HepG2 (cell line): ENCODE data around the gene LHFPL2. TPM values are rescaled to one million over a fixed set of nuclear protein-coding genes. Genes with fewer than 3 reads are reported as not detected.

Experiments
- ATAC-seq: fragments of 200-7000 bp; cut with Tn5 transposase; 3 replicates; pipeline ENCODE4 v1.9.1; 2020; ENCODE audit warnings: mild to moderate bottlenecking, moderate library complexity
- BruUV-seq: library from RNA; stranded (reverse); fragments of 400-500 nt; replicated peaks from 2 replicates; lab custom pipeline; 2021; lab: Mats Ljungman, UMichigan
- CTCF ChIA-PET: fragments of 300-600 bp; formaldehyde crosslinking; extraction: SDS; loops from one replicate; lab custom pipeline; 2021; ENCODE audit warnings: low total read pairs, inconsistent platforms, low intra/inter-chr PET ratio; lab: Yijun Ruan, JAX
- POLR2A ChIA-PET: fragments of 350-600 bp; sonication (Branson Sonifier 250); formaldehyde crosslinking; loops from one replicate; lab custom pipeline; 2020; ENCODE audit warnings: antibody characterized with exemption, inconsistent platforms; lab: Yijun Ruan, JAX
- DNase-seq: peaks from one replicate; pipeline ENCODE4 v3.0.0-alpha.2; 2015; ENCODE audit warnings: low spot score
- FAIRE-seq: peaks from 3 replicates; lab custom pipeline; 2011; peaks lifted over from hg19 to GRCh38; lab: Jason Lieb, UNC
- H2AFZ ChIP-seq: one replicate; pipeline ENCODE4 v1.6.1; 2011; ENCODE audit warnings: low read length, inconsistent platforms
- H3K27ac ChIP-seq: fragments of 300-600 bp; 3 replicates; pipeline ENCODE4 v1.8.0; 2011; ENCODE audit warnings: mixed run types, mild to moderate bottlenecking, mixed read lengths, low read length, inconsistent platforms; ENCODE audit not compliant: insufficient read depth; ENCODE audit errors: extremely low read length
- H3K27me3 ChIP-seq, 2 experiments: fragments of 200-600 bp in 1 of 2; 2 replicates in 1 of 2; 3 replicates in 1 of 2; pipeline versions ENCODE4 v1.6.0 to v1.8.0; 2011; ENCODE audit warnings: low read length in 2 of 2, mild to moderate bottlenecking in 2 of 2, moderate library complexity in 2 of 2, inconsistent platforms in 1 of 2; ENCODE audit not compliant: insufficient read depth in 2 of 2, control insufficient read depth in 1 of 2
- H3K36me3 ChIP-seq, 2 experiments: fragments of 200-600 bp in 1 of 2; replicated peaks in 1 of 2; 2 replicates in 1 of 2; 3 replicates in 1 of 2; pipeline versions ENCODE4 v1.5.1 to v1.8.0; 2011; ENCODE audit warnings: low read length in 2 of 2, inconsistent platforms in 1 of 2; ENCODE audit not compliant: insufficient read depth in 2 of 2, control insufficient read depth in 1 of 2
- H3K4me1 ChIP-seq: 2 replicates; pipeline ENCODE4 v1.5.1; 2012; ENCODE audit warnings: low read length, inconsistent platforms; ENCODE audit not compliant: insufficient read depth
- H3K4me2 ChIP-seq: 2 replicates; pipeline ENCODE4 v1.6.0; 2011; ENCODE audit warnings: low read depth, low read length, inconsistent platforms
- H3K4me3 ChIP-seq, 3 experiments: fragments of 200-600 bp in 1 of 3; sonication (generic), shearing (Covaris generic) in 1 of 3; replicated peaks in 1 of 3; 2 replicates each; pipeline ENCODE4 v1.5.1; 2011 to 2016; ENCODE audit warnings: low read length in 3 of 3, inconsistent platforms in 2 of 3, low read depth in 2 of 3, mild to moderate bottlenecking in 2 of 3, control low read depth in 1 of 3, mixed read lengths in 1 of 3; ENCODE audit not compliant: insufficient read depth in 1 of 3
- H3K79me2 ChIP-seq: one replicate; pipeline ENCODE4 v1.6.1; 2011; ENCODE audit warnings: low read length, inconsistent platforms; ENCODE audit not compliant: insufficient read depth
- H3K9ac ChIP-seq: 2 replicates; pipeline ENCODE4 v1.6.0; 2011; ENCODE audit warnings: mild to moderate bottlenecking, low read depth, low read length, inconsistent platforms; ENCODE audit not compliant: insufficient read depth
- H3K9me3 ChIP-seq: 2 replicates; pipeline ENCODE4 v1.5.1; 2012; ENCODE audit warnings: mild to moderate bottlenecking, low read length
- H4K20me1 ChIP-seq: 2 replicates; pipeline ENCODE4 v1.6.0; 2011; ENCODE audit warnings: inconsistent platforms, mild to moderate bottlenecking, low read length, moderate library complexity; ENCODE audit not compliant: insufficient read depth
- ETV5 ChIP-seq: IDR thresholded peaks from 2 replicates; pipeline ENCODE4 v1.6.1; 2018; ENCODE audit warnings: missing biosample characterization, missing genetic modification reagents, inconsistent platforms, borderline replicate concordance
- HMGXB4 ChIP-seq, 2 experiments: sonication (generic) in 1 of 2; formaldehyde crosslinking in 1 of 2; IDR thresholded peaks; 2 replicates each; pipeline versions ENCODE4 v1.4.0 to v1.6.1; 2018 to 2020; ENCODE audit warnings: missing genetic modification reagents in 2 of 2, borderline replicate concordance in 1 of 2, low read depth in 1 of 2, mild to moderate bottlenecking in 1 of 2, missing biosample characterization in 1 of 2
- NR2F2 ChIP-seq: IDR thresholded peaks from 2 replicates; pipeline ENCODE4 v1.6.1; 2012; ENCODE audit warnings: low read depth, inconsistent platforms, borderline replicate concordance
- SAP130 ChIP-seq: IDR thresholded peaks from 2 replicates; pipeline ENCODE4 v1.6.1; 2016; ENCODE audit warnings: low read depth
- ZMYM2 ChIP-seq: sonication (generic); formaldehyde crosslinking; IDR thresholded peaks from 2 replicates; pipeline ENCODE4 v1.8.0; 2022; ENCODE audit warnings: mild to moderate bottlenecking, missing genetic modification reagents
- ZNF225 ChIP-seq: sonication (generic); formaldehyde crosslinking; IDR thresholded peaks from 2 replicates; pipeline ENCODE4 v1.4.0; 2020; ENCODE audit warnings: mild to moderate bottlenecking, missing genetic modification reagents
- ZNF546 ChIP-seq: sonication (generic); formaldehyde crosslinking; conservative IDR thresholded peaks from 2 replicates; pipeline ENCODE4 v1.8.1; 2023; ENCODE audit warnings: mild to moderate bottlenecking, missing genetic modification reagents
- ZNF629 ChIP-seq: sonication (generic); formaldehyde crosslinking; conservative IDR thresholded peaks from 2 replicates; pipeline ENCODE4 v1.5.0; 2020; ENCODE audit warnings: missing genetic modification reagents
- WGBS: methylation state at CpG from one replicate; pipeline ENCODE4 v1.1.6; 2017; ENCODE audit warnings: low lambda C conversion rate; 5-methylcytosine and 5-hydroxymethylcytosine counted together
- in situ Hi-C: cut with HindIII; loops from 2 replicates; pipeline ENCODE4 v1.10.0; 2017; ENCODE audit warnings: low pct_unique_long_range_greater_than_20kb; ENCODE audit not compliant: extremely low pct_ligation_motif_present
- intact Hi-C: fragments of 100-400 bp; cut with micrococcal nuclease; formaldehyde crosslinking; loops from one replicate; pipeline ENCODE4 v1.10.0; 2022; ENCODE audit not compliant: unreplicated experiment
- polyA plus RNA-seq, 8 experiments: library from polyadenylated mRNA; depleted of rRNA in 3 of 8; stranded (reverse) in 7 of 8; unstranded in 1 of 8; fragments of >200 nt; fragmentation: Illumina TruSeq in 4 of 8; extraction: Trizol in 4 of 8; gene quantifications; 2 replicates each; pipeline versions ENCODE4 v1.2.1 to v1.2.3, GENCODE V29; 2011 to 2016; ENCODE audit warnings: low read depth in 4 of 8, missing spikeins in 1 of 8, mixed read lengths in 1 of 8; ENCODE audit not compliant: insufficient read depth in 1 of 8
- total RNA-seq, 5 experiments: library from RNA; depleted of rRNA; stranded (reverse); fragments of >200 nt; fragmentation: Illumina TruSeq; extraction: Trizol; gene quantifications; 2 replicates each; pipeline ENCODE4 v1.2.3, GENCODE V29; 2016; ENCODE audit warnings: low read depth in 1 of 5
- TF ChIP-seq, protein P1 (sequence below): sonication (generic); formaldehyde crosslinking; IDR thresholded peaks from 2 replicates; pipeline ENCODE4 v1.4.0; 2020; ENCODE audit warnings: mild to moderate bottlenecking, missing genetic modification reagents, borderline replicate concordance
- TF ChIP-seq, protein P2 (sequence below): sonication (generic); formaldehyde crosslinking; IDR thresholded peaks from 2 replicates; pipeline ENCODE4 v1.4.0; 2020; ENCODE audit warnings: missing genetic modification reagents

Gene LHFPL2
- total and polyA plus RNA-seq, 2 of the 13 experiments (the other 11 are each of a cell fraction or from before 2014, with no cell fraction given) = 6.0 to 20.0 TPM

DNA sequence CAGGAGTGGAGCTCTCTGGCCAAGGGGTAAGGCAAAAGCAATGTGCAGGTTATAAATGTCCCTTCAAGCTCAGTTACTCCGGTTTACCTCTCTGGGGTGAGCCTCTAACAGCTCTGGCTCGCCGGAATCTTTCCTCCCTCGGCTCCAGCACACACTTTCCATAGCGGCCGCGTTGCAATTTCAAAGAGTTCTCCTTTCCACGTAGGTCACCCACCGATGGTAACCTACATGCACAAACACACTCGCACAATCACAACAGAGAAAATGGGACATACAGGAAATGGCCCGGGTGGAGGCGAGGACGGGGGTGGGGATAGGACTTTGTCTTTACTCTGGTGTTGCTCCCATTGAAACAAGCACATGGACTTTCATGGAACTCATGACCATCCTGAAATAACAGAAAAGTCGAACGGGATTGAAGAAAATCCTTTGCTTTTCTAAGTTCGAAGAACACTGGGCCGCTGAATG, 1.2 kb downstream of the LHFPL2 start:
- Histone ChIP-seq H3K4me2 (peak overlapping the region; percentile 90), H3K9ac (peak overlapping the region; percentile 84), H3K4me1 (peaks cover 67% of the 10 kb centered on the region), H3K79me2 (peaks cover 39% of the 10 kb centered on the region), H3K36me3 (no peaks in the 10 kb centered on the region), H3K4me3 (peak overlapping the region; percentile 64 to 97 (median 84)), H3K27me3 (no peaks in the 10 kb centered on the region), H3K27ac (peak overlapping the region; percentile 83), H2AFZ (peak overlapping the region; percentile 8), H3K9me3 (no peaks in the 10 kb centered on the region), H4K20me1 (no peaks in the 10 kb centered on the region; the same call in 1 of the 2 replicates)
- FAIRE-seq (peak; percentile 64), DNase-seq (peak; percentile 56), ATAC-seq (peak; percentile 14)
- in situ Hi-C loops = no loop called here
- ChIA-PET CTCF (no interaction called here), POLR2A (interaction anchor here (1.2 to 2.2 kb wide), 3 partner anchors 9 to 109 kb away, joined by 3 to 8 read pairs (median 5); no protein-coding TSS in a partner anchor)
- BruUV-seq = no TSS peak
- 4% methylated on average over 17 of the region's 17 CpGs for WGBS
- intact Hi-C loops = loop anchor here (5.0 to 10.0 kb wide), 6 partner anchors 77 to 337 kb away; partner anchors contain the start of gene ARSB
- TF ChIP-seq ZNF546 (CRISPR knock-in tag) = 0 out of 2 replicates have a peak, but pooled peaks have one; percentile 18
- TF ChIP-seq ZNF629 (CRISPR knock-in tag) = peak; percentile 30; the same call in 1 of the 2 replicates
- peak; percentile 64 for TF ChIP-seq SAP130 (CRISPR knock-in tag)
- TF ChIP-seq, protein P1, sequence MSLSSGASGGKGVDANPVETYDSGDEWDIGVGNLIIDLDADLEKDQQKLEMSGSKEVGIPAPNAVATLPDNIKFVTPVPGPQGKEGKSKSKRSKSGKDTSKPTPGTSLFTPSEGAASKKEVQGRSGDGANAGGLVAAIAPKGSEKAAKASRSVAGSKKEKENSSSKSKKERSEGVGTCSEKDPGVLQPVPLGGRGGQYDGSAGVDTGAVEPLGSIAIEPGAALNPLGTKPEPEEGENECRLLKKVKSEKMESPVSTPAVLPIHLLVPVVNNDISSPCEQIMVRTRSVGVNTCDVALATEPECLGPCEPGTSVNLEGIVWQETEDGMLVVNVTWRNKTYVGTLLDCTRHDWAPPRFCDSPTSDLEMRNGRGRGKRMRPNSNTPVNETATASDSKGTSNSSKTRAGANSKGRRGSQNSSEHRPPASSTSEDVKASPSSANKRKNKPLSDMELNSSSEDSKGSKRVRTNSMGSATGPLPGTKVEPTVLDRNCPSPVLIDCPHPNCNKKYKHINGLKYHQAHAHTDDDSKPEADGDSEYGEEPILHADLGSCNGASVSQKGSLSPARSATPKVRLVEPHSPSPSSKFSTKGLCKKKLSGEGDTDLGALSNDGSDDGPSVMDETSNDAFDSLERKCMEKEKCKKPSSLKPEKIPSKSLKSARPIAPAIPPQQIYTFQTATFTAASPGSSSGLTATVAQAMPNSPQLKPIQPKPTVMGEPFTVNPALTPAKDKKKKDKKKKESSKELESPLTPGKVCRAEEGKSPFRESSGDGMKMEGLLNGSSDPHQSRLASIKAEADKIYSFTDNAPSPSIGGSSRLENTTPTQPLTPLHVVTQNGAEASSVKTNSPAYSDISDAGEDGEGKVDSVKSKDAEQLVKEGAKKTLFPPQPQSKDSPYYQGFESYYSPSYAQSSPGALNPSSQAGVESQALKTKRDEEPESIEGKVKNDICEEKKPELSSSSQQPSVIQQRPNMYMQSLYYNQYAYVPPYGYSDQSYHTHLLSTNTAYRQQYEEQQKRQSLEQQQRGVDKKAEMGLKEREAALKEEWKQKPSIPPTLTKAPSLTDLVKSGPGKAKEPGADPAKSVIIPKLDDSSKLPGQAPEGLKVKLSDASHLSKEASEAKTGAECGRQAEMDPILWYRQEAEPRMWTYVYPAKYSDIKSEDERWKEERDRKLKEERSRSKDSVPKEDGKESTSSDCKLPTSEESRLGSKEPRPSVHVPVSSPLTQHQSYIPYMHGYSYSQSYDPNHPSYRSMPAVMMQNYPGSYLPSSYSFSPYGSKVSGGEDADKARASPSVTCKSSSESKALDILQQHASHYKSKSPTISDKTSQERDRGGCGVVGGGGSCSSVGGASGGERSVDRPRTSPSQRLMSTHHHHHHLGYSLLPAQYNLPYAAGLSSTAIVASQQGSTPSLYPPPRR (CRISPR knock-in tag) = 0 out of 2 replicates have a peak, but pooled peaks have one; percentile 17
- no peak for TF ChIP-seq ZNF225 (CRISPR knock-in tag)
- peak; percentile 31; the same call in 1 of the 2 replicates for TF ChIP-seq ETV5 (CRISPR knock-in tag)
- no peak for TF ChIP-seq ZMYM2
- TF ChIP-seq HMGXB4 (CRISPR knock-in tag; IDR thresholded peaks at IDR 0.05; ENCODE audit: borderline replicate concordance in 1 of 2, low read depth in 1 of 2) = peak in 1 of 2 experiments; percentile 8; a peak in 1 of 4 replicates
- TF ChIP-seq NR2F2 = no peak
- TF ChIP-seq, protein P2, sequence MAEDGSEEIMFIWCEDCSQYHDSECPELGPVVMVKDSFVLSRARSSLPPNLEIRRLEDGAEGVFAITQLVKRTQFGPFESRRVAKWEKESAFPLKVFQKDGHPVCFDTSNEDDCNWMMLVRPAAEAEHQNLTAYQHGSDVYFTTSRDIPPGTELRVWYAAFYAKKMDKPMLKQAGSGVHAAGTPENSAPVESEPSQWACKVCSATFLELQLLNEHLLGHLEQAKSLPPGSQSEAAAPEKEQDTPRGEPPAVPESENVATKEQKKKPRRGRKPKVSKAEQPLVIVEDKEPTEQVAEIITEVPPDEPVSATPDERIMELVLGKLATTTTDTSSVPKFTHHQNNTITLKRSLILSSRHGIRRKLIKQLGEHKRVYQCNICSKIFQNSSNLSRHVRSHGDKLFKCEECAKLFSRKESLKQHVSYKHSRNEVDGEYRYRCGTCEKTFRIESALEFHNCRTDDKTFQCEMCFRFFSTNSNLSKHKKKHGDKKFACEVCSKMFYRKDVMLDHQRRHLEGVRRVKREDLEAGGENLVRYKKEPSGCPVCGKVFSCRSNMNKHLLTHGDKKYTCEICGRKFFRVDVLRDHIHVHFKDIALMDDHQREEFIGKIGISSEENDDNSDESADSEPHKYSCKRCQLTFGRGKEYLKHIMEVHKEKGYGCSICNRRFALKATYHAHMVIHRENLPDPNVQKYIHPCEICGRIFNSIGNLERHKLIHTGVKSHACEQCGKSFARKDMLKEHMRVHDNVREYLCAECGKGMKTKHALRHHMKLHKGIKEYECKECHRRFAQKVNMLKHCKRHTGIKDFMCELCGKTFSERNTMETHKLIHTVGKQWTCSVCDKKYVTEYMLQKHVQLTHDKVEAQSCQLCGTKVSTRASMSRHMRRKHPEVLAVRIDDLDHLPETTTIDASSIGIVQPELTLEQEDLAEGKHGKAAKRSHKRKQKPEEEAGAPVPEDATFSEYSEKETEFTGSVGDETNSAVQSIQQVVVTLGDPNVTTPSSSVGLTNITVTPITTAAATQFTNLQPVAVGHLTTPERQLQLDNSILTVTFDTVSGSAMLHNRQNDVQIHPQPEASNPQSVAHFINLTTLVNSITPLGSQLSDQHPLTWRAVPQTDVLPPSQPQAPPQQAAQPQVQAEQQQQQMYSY = no peak
